Measurements from ENCODE around the gene MUC5AC.

DNA sequence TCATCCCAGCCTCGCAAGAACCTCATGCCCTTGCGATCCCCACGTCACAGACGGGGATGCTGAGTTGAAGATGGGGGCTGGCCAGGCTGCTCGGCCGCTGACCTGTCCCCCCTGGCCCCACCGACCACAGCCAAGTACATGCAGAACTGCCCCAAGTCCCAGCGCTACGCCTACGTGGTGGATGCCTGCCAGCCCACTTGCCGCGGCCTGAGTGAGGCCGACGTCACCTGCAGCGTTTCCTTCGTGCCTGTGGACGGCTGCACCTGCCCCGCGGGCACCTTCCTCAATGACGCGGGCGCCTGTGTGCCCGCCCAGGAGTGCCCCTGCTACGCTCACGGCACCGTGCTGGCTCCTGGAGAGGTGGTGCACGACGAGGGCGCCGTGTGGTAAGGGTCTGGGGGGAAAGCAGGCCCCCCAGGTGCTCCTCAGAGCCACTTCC is 75.1 kb downstream of the MUC5AC start:
- TF ChIP-seq, protein P1, sequence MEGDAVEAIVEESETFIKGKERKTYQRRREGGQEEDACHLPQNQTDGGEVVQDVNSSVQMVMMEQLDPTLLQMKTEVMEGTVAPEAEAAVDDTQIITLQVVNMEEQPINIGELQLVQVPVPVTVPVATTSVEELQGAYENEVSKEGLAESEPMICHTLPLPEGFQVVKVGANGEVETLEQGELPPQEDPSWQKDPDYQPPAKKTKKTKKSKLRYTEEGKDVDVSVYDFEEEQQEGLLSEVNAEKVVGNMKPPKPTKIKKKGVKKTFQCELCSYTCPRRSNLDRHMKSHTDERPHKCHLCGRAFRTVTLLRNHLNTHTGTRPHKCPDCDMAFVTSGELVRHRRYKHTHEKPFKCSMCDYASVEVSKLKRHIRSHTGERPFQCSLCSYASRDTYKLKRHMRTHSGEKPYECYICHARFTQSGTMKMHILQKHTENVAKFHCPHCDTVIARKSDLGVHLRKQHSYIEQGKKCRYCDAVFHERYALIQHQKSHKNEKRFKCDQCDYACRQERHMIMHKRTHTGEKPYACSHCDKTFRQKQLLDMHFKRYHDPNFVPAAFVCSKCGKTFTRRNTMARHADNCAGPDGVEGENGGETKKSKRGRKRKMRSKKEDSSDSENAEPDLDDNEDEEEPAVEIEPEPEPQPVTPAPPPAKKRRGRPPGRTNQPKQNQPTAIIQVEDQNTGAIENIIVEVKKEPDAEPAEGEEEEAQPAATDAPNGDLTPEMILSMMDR (optimal IDR thresholded peaks at IDR 0.05 in 1 of 3, IDR thresholded peaks at IDR 0.05 in 1 of 3, conservative IDR thresholded peaks at IDR 0.05 in 1 of 3; ENCODE audit: extremely low read depth in 1 of 3, insufficient read depth in 2 of 3, low read length in 3 of 3), result no peak
- TF ChIP-seq EZH2 (IDR thresholded peaks at IDR 0.05; ENCODE audit: low read length), result no peak
